GM21526 (cell line): Measurements from ENCODE around the gene RBM20.
"Not testable (repeated sequence)": the region's sequence is repeated elsewhere in the genome, so short reads cannot be mapped to it uniquely, and the experiment has no call there.

ENCODE experiments used
- ATAC-seq: cut with Tn5 transposase; IDR thresholded peaks from one replicate; pipeline ENCODE4 v1.9.1; 2021; ENCODE audit warnings: moderate library complexity; ENCODE audit not compliant: unreplicated experiment, low FRiP score

RBM20 gene

DNA sequence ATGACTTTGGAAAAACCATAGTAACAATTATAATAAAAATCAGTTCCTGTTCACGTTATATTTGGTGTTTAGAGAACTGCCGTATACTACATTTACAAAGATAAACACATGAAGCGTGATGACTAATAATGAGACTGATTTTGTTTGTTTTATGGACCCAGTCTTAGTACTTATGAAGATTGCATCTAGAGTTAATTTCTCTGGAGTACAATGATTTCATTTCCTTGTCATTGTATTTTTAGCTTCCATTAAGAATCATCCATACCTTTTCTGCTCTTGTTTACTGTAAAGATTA is 2.9 kb downstream of the RBM20 start:
- no peak for ATAC-seq

- no peak for ATAC-seq
Measured at GRCh38 chr10:110648692-110649346, 4.7 kb downstream of the RBM20 start.

GRCh38 chr10:110649347-110650264 is 5.5 kb downstream of the RBM20 start:
- ATAC-seq: no peak

DNA sequence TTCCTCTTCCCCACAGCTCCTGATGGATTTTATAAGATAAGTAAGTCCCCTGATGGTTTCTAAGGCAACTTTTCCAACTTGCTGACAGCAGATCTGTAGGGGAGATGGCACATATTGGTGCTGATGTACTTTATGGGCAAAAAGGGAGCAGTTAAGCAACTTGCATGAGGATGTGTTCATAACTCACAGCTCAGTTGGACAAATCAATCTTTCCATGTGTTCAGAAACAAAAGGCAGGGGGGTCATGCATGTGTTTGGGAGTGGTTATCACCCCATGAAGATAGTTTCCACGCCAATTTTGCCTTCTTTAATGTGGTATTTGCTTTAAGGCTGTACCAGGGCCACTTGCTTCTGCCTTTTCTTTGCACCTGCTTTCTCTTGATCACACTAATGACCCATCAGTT is 6.1 kb downstream of the RBM20 start:
- no peak for ATAC-seq

- peak; percentile 59 for ATAC-seq
Measured at GRCh38 chr10:110651044-110651958, 7.2 kb downstream of the RBM20 start.

GRCh38 chr10:110652475-110653118 is 8.5 kb downstream of the RBM20 start:
- ATAC-seq: no peak

DNA sequence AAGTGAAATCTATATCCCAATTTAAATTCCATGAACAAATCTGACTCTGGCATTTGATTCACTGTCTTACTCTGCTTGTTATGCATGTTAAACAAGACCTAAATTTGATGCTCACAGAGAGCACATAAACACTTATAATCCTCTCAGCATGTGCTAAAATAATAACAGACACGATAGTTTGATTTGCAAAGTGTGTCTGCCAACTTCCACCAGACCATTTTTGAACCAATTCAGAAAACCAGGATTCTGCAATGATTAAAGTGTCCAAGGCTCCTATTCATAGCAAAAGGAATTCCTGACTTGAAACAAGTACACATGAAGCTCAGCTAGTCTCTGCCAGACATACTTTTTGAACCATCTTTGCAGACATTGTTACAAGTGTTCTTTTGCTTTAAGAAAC is 11.2 kb downstream of the RBM20 start:
- no peak for ATAC-seq

DNA sequence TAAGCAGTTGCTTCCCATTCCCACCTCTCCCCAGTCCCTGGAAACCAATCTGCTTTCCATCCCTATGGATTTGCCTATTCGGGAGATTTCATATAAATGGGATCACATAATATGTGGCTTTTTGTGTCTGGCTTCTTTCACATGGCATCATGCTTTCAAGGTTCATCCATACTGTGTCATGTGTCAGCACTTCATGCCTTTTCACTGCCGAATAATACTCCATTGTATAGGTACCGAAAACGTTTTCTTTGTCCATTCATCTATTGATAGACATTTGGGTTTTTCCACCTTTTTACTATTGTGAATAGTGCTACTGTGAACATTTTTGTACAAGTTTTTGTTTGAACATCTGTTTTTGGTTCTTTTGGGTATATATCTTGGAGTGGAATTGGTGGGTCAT is 12.5 kb downstream of the RBM20 start:
- ATAC-seq: no peak

DNA sequence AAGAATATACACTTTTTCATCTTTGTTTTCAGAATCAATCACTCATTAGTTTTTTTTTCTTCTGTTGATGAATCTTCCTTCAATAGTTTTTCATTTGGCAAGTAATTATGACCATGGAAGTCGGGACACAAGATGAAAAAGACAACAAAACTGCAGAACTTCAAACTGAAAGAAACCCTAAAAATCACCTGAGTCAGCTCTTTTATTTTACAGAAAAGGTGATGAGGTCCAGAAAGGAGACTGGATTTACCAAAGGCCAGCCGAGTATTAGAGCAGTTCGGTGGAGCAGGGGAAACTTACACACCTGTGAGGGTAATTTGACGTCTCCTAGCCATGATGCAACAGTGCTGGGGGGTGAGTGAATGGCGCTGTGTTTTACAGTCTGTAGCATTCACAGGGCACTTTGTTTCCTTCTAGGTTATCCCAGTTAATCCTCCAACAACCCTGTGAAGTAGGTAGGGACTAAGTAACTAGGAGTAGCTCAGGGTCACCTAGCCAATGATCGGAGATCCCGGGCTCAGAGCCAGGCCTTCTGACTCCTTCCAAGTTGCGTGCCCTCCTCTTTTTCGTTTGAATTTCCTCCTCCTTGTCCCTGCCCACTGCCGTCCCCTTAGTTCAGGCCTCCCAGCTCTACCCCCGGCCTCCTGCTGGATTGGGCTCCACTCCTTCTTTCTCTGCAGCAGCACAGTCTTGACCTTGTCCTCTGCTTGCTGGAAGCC is 14.0 kb downstream of the RBM20 start:
- ATAC-seq: no peak

DNA sequence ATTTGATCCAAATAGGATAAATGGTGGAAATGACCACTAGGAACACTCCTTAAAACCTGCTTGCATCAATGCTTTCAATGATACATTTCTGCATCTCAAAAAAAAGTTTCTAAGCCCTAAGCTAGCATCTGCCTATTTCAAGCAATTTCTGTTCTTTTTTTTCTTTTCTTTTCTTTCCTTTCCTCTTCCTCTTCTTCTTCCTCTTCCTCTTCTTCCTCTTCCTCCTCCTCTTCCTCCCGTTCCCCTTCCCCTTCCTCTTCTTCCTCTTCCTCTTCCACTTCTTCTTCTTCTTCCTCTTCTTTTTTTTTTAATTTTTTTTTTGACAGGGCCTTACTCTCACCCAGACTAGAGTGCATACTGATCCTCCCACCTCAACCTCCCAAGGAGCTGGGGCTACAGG is 15.4 kb downstream of the RBM20 start:
- no peak for ATAC-seq

DNA sequence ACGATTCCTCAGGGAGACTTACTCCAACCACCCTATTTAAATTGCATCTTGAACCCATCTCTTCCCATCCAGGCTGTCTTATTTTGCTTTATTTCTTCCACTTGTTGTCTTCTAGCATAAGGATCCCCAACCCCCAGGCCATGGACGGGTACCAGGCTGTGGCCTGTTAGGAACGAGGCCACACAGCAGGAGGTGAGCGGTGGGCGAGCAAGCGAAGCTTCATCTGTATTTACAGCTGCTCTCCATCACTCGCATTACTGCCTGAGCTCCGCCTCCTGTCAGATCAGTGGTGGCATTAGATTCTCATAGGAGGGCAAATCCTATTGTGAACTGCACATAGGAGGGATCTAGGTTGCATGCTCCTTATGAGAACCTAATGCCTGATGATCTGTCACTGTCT is 16.2 kb downstream of the RBM20 start:
- not testable (repeated sequence) for ATAC-seq

GRCh38 chr10:110661292-110661691 is 17.2 kb downstream of the RBM20 start:
- no peak for ATAC-seq

DNA sequence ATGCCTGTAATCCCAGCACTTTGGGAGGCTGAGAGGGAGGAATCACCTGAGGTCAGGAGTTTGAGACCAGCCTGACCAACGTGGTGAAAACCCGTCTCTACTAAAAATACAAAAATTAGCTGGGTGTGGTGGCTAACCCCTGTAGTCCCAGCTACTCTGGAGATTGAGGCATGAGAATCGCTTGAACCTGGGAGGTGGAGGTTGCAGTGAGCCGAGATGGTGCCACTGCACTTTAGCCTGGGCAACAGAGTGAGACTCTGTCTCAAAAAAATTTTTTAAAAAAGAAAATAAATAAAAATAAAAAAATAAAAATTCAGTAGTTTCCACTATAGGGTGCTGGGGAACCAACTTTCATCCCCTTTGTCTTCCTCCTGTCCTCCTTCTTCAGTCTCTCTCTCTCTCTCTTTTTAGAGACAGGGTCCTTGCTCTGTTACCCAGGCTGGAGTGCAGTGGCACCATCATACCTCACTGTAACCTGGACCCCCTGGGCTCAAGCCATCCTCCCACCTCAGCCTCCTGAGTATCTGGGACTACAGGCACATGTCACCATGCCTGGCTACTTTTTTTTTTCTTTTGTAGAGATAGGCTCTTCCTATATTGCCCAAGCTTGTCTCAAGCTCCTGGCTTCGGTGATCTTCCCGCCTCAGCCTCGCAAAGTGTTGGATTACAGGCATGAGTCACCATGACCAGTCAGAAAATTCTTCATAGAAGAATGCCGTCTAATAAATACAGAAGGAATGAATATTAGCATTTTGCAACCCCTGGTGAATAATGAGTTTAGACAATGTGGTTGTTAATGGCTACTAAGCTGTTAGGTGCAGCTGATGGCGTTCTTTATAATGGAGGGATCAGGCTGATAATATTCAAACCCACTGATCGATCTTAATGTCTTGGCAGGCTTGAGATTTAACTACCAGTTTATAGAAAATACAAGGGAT is 20.6 kb downstream of the RBM20 start:
- ATAC-seq: no peak

DNA sequence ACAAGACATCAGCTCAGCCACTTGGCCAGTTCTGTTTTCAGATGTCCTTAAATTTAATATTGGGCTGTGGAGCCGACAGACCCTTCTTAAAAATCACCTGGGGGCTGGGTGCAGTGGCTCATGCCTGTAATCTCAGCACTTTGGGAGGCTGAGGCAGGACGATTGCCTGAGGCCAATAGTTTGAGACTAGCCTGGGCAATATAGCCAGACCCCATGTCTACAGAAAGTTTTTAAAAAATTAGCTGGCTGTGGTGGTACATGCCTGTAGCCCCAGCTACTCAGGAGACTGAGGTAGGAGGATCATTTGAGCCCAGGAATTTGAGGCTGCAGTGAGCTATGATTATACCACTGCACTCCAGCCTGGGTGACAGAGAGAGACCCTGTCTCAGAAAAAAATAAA is 22.1 kb downstream of the RBM20 start:
- not testable (repeated sequence) for ATAC-seq

GRCh38 chr10:110666673-110667072 is 22.5 kb downstream of the RBM20 start:
- no peak for ATAC-seq

DNA sequence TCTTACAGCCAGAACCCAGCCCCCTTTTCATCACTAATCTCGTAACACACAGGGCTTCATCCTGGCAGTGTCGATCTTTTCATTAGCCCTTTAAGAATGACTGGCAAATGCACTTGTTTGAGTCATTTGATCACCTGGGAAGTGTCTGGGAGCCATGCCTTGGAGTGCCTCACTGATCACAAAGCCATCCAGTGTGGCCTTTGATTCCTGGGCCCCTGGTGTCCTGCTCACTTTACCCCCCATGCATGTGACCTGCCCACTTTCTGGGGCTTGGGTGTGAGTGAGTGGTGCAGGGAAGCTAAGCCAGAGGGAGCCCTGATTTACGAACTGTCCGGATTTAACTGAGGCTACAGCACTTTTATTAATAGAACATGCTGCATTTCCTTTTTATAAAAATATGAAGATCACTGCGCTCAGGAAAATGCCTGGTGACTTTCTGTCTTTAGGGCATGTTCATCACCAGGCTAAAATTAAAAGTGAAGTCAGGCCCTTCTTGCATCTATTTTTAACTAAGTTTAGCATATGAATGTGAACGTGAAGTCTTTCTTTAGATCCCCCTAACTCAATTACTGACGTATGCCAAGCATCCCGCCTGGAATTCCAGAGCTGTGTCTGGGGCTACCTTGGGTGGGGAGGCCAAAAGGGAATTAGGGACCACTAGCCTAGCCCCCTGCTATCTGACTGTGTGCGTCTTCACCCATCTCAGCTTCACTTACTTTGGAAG is 23.6 kb downstream of the RBM20 start:
- ATAC-seq: no peak

GRCh38 chr10:110668443-110668842 is 24.3 kb downstream of the RBM20 start:
- ATAC-seq: no peak

DNA sequence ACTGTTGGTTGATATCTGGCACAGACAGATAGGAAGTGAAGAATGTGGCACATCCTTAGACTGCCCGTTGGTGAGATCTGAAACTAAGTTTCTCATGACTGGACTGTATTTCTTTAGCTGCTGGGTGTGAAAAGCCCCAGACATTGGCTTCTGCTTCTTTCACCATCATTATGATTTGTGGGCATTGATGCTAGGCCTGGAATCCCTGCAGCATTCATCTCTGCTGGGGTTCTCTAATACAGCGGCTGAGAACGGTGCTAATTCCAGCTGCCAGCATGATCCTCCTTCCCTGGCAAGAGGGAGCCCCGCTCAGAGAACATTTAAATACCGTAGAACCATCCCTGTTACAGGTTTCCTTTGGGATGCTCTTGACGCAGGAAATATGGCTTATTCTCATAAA is 26.2 kb downstream of the RBM20 start:
- ATAC-seq: no peak
